Smooth muscle cell (in vitro differentiated cells): ENCODE data around the gene HHATL. TPM values are rescaled to one million over a fixed set of nuclear protein-coding genes. Genes with fewer than 3 reads are reported as not detected.

Experiments used
- DNase-seq: peaks from one replicate; lab custom pipeline; 2025; ENCODE audit not compliant: unreplicated experiment; lab: John Stamatoyannopoulos, UW
- H2AFZ ChIP-seq: fragments of 200-600 bp; sonication (generic); 2 replicates; pipeline ENCODE4 v1.6.0; 2016; ENCODE audit warnings: antibody characterized with exemption, low read depth, mild to moderate bottlenecking
- H3F3A ChIP-seq: fragments of 200-600 bp; sonication (generic); 2 replicates; pipeline ENCODE4 v1.6.0; 2017; ENCODE audit warnings: antibody characterized with exemption, low read depth
- H3K27ac ChIP-seq: fragments of 200-600 bp; sonication (generic); 2 replicates; pipeline ENCODE4 v1.5.1; 2016; ENCODE audit warnings: low read depth, mild to moderate bottlenecking
- H3K27me3 ChIP-seq: fragments of 200-600 bp; sonication (generic); 2 replicates; pipeline ENCODE4 v1.6.1; 2016; ENCODE audit warnings: low read depth, mild to moderate bottlenecking
- H3K36me3 ChIP-seq: fragments of 200-600 bp; sonication (generic); 2 replicates; pipeline ENCODE4 v1.5.1; 2016; ENCODE audit warnings: low read depth
- H3K4me1 ChIP-seq: fragments of 200-600 bp; sonication (generic); 2 replicates; pipeline ENCODE4 v1.5.1; 2016; ENCODE audit warnings: low read depth
- H3K4me2 ChIP-seq: fragments of 200-600 bp; sonication (generic); 2 replicates; pipeline ENCODE4 v1.6.0; 2016; ENCODE audit warnings: mild to moderate bottlenecking
- H3K4me3 ChIP-seq: fragments of 200-600 bp; sonication (generic); 2 replicates; pipeline ENCODE4 v1.5.1; 2016; ENCODE audit warnings: mild to moderate bottlenecking
- H3K79me2 ChIP-seq: fragments of 200-600 bp; sonication (generic); 2 replicates; pipeline ENCODE4 v1.6.0; 2016; ENCODE audit warnings: low read depth, mild to moderate bottlenecking
- H3K9ac ChIP-seq: fragments of 200-600 bp; sonication (generic); 2 replicates; pipeline ENCODE4 v1.6.0; 2016; ENCODE audit warnings: low read depth
- H3K9me3 ChIP-seq: fragments of 200-600 bp; sonication (generic); replicated peaks from 2 replicates; pipeline ENCODE4 v1.5.1; 2016; ENCODE audit warnings: low read depth
- H4K20me1 ChIP-seq: fragments of 200-600 bp; sonication (generic); 2 replicates; pipeline ENCODE4 v1.6.0; 2016; ENCODE audit warnings: low read depth
- WGBS: methylation state at CpG from one replicate; pipeline ENCODE4 v1.1.7; 2016; ENCODE audit warnings: low lambda C conversion rate; 5-methylcytosine and 5-hydroxymethylcytosine counted together
- polyA plus RNA-seq: library from polyadenylated mRNA; unstranded; fragments of >200 nt; fragmentation: Nextera tagmentation; extraction: Ambion mirVana; gene quantifications from 2 replicates; pipeline ENCODE4 v1.2.1, GENCODE V29; 2016
- total RNA-seq: library from RNA; depleted of rRNA; stranded (reverse); fragments of >200 nt; gene quantifications from 2 replicates; pipeline ENCODE4 v1.2.3, GENCODE V29; 2014
- TF ChIP-seq, protein P1 (sequence below): fragments of 200-600 bp; sonication (generic); IDR thresholded peaks from 2 replicates; pipeline ENCODE4 v1.5.1; 2017; ENCODE audit warnings: borderline replicate concordance, mild to moderate bottlenecking, antibody characterized with exemption; ENCODE audit not compliant: insufficient read depth, poor library complexity, severe bottlenecking

Gene HHATL
- total and polyA plus RNA-seq, 2 experiments from 2014 or later = not detected

GRCh38 chr3:42657675-42658074 is 44.9 kb downstream of the HHATL start:
- no peaks in the 10 kb centered on the region for H3K36me3 ChIP-seq
- H4K20me1 ChIP-seq = peaks cover 35% of the 10 kb centered on the region
- 92% methylated on average over 4 of the region's 4 CpGs for WGBS

GRCh38 chr3:42656680-42657610 is 45.7 kb downstream of the HHATL start:
- TF ChIP-seq, protein P1, sequence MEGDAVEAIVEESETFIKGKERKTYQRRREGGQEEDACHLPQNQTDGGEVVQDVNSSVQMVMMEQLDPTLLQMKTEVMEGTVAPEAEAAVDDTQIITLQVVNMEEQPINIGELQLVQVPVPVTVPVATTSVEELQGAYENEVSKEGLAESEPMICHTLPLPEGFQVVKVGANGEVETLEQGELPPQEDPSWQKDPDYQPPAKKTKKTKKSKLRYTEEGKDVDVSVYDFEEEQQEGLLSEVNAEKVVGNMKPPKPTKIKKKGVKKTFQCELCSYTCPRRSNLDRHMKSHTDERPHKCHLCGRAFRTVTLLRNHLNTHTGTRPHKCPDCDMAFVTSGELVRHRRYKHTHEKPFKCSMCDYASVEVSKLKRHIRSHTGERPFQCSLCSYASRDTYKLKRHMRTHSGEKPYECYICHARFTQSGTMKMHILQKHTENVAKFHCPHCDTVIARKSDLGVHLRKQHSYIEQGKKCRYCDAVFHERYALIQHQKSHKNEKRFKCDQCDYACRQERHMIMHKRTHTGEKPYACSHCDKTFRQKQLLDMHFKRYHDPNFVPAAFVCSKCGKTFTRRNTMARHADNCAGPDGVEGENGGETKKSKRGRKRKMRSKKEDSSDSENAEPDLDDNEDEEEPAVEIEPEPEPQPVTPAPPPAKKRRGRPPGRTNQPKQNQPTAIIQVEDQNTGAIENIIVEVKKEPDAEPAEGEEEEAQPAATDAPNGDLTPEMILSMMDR = no peak
- no peaks in the 10 kb centered on the region for H3K36me3 ChIP-seq
- no peak overlapping the region for H3K27ac ChIP-seq
- H3K4me3 ChIP-seq = no peak overlapping the region
- H3F3A ChIP-seq = peaks cover 4% of the 10 kb centered on the region
- H3K79me2 ChIP-seq = peaks cover 11% of the 10 kb centered on the region
- peaks cover 16% of the 10 kb centered on the region for H3K4me1 ChIP-seq
- H3K4me2 ChIP-seq = no peak overlapping the region
- no peak for DNase-seq
- H3K9ac ChIP-seq = no peak overlapping the region
- WGBS = 95% methylated on average over 9 of the region's 9 CpGs
- H2AFZ ChIP-seq = no peak overlapping the region
- H3K9me3 ChIP-seq = no peaks in the 10 kb centered on the region
- no peaks in the 10 kb centered on the region for H3K27me3 ChIP-seq
- H4K20me1 ChIP-seq = peaks cover 42% of the 10 kb centered on the region

More at GRCh38 chr3:42657675-42658074, 44.9 kb downstream of the HHATL start:
- peaks cover 11% of the 10 kb centered on the region for H3K79me2 ChIP-seq
- no peaks in the 10 kb centered on the region for H3K9me3 ChIP-seq
- DNase-seq = no peak
- no peak overlapping the region for H3K4me2 ChIP-seq
- peaks cover 9% of the 10 kb centered on the region for H3K4me1 ChIP-seq
- peaks cover under 1% of the 10 kb centered on the region for H3F3A ChIP-seq
- H3K27ac ChIP-seq = no peak overlapping the region
- H3K9ac ChIP-seq = no peak overlapping the region
- TF ChIP-seq, protein P1 = no peak
- no peak overlapping the region for H3K4me3 ChIP-seq
- no peak overlapping the region for H2AFZ ChIP-seq
- H3K27me3 ChIP-seq = no peaks in the 10 kb centered on the region

DNA sequence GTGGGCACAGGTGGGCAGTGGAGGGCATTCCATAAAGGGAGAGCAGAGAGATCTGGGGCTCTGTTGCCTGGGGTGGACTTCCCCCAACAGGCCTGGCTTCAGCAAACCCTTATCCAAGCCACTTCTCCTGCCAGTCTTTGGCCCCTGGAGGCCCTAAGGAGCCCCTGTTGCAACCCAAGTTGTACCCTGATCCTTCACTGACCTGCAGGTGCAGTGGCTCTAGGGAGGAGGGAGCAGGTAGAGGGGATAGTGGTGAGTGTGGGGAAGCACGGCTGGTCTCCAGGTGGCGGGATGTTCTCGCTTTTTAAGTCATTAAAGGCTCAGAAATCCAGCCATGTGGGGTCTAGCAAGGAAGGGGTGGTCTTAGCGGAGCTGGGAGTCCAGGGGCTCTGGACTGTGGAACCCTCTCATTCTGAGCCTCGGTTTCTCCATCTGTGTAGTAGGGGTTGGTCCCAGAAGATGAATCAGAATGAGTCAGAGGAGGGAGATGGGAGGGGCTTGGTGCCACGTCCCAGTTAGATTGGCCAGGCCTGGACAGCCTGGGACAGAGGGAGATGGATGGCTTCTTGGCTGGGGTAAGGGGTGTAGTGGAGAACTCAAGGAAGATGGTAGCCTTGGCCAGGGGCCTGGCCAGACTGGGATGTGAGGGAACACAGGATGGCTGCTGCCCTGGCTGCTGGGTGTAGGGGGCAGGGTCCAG is 46.5 kb downstream of the HHATL start:
- peaks cover 20% of the 10 kb centered on the region for H3K4me1 ChIP-seq
- H3K9me3 ChIP-seq = no peaks in the 10 kb centered on the region
- H3K79me2 ChIP-seq = peaks cover 11% of the 10 kb centered on the region
- peak overlapping the region; percentile 97 for H3K4me2 ChIP-seq
- no peaks in the 10 kb centered on the region for H3K36me3 ChIP-seq
- no peak for DNase-seq
- H3K4me3 ChIP-seq = no peak overlapping the region
- no peaks in the 10 kb centered on the region for H3K27me3 ChIP-seq
- peaks cover 4% of the 10 kb centered on the region for H3F3A ChIP-seq
- H3K9ac ChIP-seq = no peak overlapping the region
- WGBS = 80% methylated on average over 6 of the region's 6 CpGs
- no peak overlapping the region for H2AFZ ChIP-seq
- H3K27ac ChIP-seq = no peak overlapping the region
- peaks cover 49% of the 10 kb centered on the region for H4K20me1 ChIP-seq
- TF ChIP-seq, protein P1 = no peak
